ENCODE measurements around the gene HCFC2. TPM values are rescaled to one million over a fixed set of nuclear protein-coding genes. Genes with fewer than 3 reads are reported as not detected.
A peak's percentile ranks its signal among the peaks of the same experiment; 100 is the strongest.
"Not testable (repeated sequence)": the region's sequence is repeated elsewhere in the genome, so short reads cannot be mapped to it uniquely, and the experiment has no call there.

The HCFC2 gene
- total RNA-seq, 1 donor from 2014 or later, result 8.7 TPM

DNA sequence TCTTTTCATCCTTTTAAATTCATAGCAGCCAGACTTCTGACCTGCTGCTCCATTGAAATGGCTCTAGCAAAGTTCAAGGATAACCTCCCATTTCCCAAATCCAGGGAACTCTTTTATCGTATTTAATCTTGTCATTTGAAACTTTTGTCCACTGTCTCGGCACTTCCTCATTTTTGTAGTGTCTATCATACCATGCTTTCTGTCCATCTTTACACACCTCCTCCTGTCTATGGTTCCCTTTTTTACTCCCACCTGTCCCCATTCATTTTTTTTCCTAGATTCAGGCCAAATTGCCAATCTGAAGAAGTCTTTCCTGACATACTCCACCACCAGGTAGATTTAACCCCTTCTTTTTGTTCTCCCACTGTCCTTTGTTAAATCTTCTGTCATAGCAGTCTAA lies 42.6 kb downstream of the HCFC2 start:
- H3K4me3 Mint-ChIP-seq (ENCODE audit: low read depth), result no peak overlapping the region
- peaks cover 10% of the 10 kb centered on the region for H3K36me3 Mint-ChIP-seq (ENCODE audit: low read depth)
- no peak overlapping the region for H3K27ac Mint-ChIP-seq
- H3K9me3 Mint-ChIP-seq, result no peaks in the 10 kb centered on the region
- no peaks in the 10 kb centered on the region for H3K27me3 Mint-ChIP-seq (ENCODE audit: low read depth)
- intact Hi-C loops (cut with micrococcal nuclease), result no loop called here
- H3K4me1 Mint-ChIP-seq (ENCODE audit: low read depth), result peaks cover 9% of the 10 kb centered on the region
- no peak for DNase-seq (ENCODE audit: low spot score)

- Mint-ChIP-seq H3K27ac (no peak overlapping the region), H3K27me3 (ENCODE audit: low read depth) (no peaks in the 10 kb centered on the region), H3K4me3 (ENCODE audit: low read depth) (no peak overlapping the region), H3K4me1 (ENCODE audit: low read depth) (peaks cover 9% of the 10 kb centered on the region), H3K36me3 (ENCODE audit: low read depth) (no peaks in the 10 kb centered on the region), H3K9me3 (no peaks in the 10 kb centered on the region)
- peak; percentile 74 for DNase-seq (ENCODE audit: low spot score)
- intact Hi-C loops (cut with micrococcal nuclease), result loop anchor here (1.0 to 2.0 kb wide), 3 partner anchors 44 to 231 kb away; partner anchors contain the start of gene HCFC2
These were observed 44.6 kb downstream of the HCFC2 start for GRCh38 chr12:104108755-104109445.

GRCh38 chr12:104109446-104110271 lies 45.3 kb downstream of the HCFC2 start:
- H3K27ac Mint-ChIP-seq, result no peak overlapping the region
- no peak overlapping the region for H3K4me3 Mint-ChIP-seq (ENCODE audit: low read depth)
- no peaks in the 10 kb centered on the region for H3K27me3 Mint-ChIP-seq (ENCODE audit: low read depth)
- peaks cover 9% of the 10 kb centered on the region for H3K4me1 Mint-ChIP-seq (ENCODE audit: low read depth)
- no peak for DNase-seq (ENCODE audit: low spot score)
- H3K36me3 Mint-ChIP-seq (ENCODE audit: low read depth), result no peaks in the 10 kb centered on the region
- H3K9me3 Mint-ChIP-seq, result no peaks in the 10 kb centered on the region
- intact Hi-C loops (cut with micrococcal nuclease), result loop anchor here (1.0 to 2.0 kb wide), 3 partner anchors 45 to 231 kb away; partner anchors contain the start of gene HCFC2

DNA sequence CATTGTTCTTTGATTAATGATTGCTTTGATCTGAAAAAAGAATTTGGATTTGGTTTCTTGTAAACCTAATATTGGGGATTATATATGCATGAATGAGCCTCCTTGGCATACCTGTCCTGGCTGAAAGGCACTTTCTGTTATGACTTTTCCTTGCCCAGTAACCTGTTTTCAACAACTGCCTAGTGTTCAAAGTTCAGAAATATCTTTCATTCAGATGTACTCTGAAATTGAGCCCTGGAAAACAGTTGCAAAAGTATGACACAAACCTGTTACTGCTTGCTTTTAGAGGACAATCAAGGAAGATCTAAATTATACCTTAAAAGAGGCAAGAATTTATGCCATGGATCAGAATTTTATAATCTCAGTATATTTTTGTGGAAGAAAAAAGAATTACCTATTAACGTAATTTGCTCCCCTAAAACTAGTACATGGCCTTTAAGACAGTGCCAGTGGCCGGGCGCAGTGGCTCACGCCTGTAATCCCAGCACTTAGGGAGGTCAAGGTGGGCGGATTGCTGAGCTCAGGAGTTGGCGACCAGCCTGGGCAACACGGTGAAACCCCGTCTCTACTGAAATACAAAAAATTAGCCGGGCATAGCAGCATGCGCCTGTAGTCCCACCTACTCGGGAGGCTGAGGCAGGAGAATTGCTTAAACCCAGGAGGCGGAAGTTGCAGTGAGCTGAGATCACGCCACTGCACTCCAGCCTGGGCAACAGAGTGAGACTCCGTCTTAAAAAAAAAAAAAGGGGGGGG lies 50.7 kb downstream of the HCFC2 start:
- peaks cover 22% of the 10 kb centered on the region for H3K36me3 Mint-ChIP-seq (ENCODE audit: low read depth)
- H3K4me3 Mint-ChIP-seq (ENCODE audit: low read depth); H3K4me1 Mint-ChIP-seq (ENCODE audit: low read depth); H3K27ac Mint-ChIP-seq; DNase-seq (ENCODE audit: low spot score); H3K27me3 Mint-ChIP-seq (ENCODE audit: low read depth); intact Hi-C loops (cut with micrococcal nuclease); H3K9me3 Mint-ChIP-seq: not testable (repeated sequence)

GRCh38 chr12:104115587-104115975 lies 51.2 kb downstream of the HCFC2 start:
- H3K4me3 Mint-ChIP-seq (ENCODE audit: low read depth), result no peak overlapping the region
- no peak overlapping the region for H3K27ac Mint-ChIP-seq

DNA sequence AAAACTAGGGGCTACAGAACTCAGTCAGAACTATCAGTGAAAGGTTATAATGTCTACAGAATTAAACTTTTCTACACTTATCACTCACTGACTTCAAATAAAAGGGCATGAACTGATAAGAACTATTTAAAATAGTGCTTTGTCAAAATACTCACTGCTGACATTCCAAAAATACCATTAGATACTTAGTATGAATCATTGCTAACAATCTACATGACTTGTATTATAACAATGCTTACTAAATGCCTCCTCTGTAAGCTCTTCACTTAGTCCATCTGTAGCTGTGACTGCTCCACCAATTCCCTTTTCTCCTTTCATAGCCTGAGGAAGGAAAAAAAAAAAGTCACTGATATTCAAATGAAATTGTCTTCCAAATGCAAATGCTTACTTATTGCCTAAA lies 56.7 kb downstream of the HCFC2 start:
- intact Hi-C loops (cut with micrococcal nuclease), result no loop called here
- Mint-ChIP-seq H3K4me1 (ENCODE audit: low read depth) (peaks cover 3% of the 10 kb centered on the region), H3K36me3 (ENCODE audit: low read depth) (peaks cover 48% of the 10 kb centered on the region), H3K9me3 (no peaks in the 10 kb centered on the region), H3K27me3 (ENCODE audit: low read depth) (no peaks in the 10 kb centered on the region), H3K4me3 (ENCODE audit: low read depth) (no peak overlapping the region), H3K27ac (no peak overlapping the region)
- DNase-seq (ENCODE audit: low spot score), result no peak

More at GRCh38 chr12:104115587-104115975, 51.2 kb downstream of the HCFC2 start:
- H3K27me3 Mint-ChIP-seq (ENCODE audit: low read depth), result no peaks in the 10 kb centered on the region
- no peaks in the 10 kb centered on the region for H3K9me3 Mint-ChIP-seq
- DNase-seq (ENCODE audit: low spot score), result no peak
- H3K4me1 Mint-ChIP-seq (ENCODE audit: low read depth), result peaks cover 5% of the 10 kb centered on the region
- H3K36me3 Mint-ChIP-seq (ENCODE audit: low read depth), result peaks cover 26% of the 10 kb centered on the region
- intact Hi-C loops (cut with micrococcal nuclease), result no loop called here

- no peaks in the 10 kb centered on the region for H3K9me3 Mint-ChIP-seq
- DNase-seq (ENCODE audit: low spot score), result no peak
- H3K27ac Mint-ChIP-seq, result no peak overlapping the region
- no peak overlapping the region for H3K4me3 Mint-ChIP-seq (ENCODE audit: low read depth)
- peaks cover 3% of the 10 kb centered on the region for H3K4me1 Mint-ChIP-seq (ENCODE audit: low read depth)
- intact Hi-C loops (cut with micrococcal nuclease), result no loop called here
- H3K36me3 Mint-ChIP-seq (ENCODE audit: low read depth), result peaks cover 54% of the 10 kb centered on the region
- no peaks in the 10 kb centered on the region for H3K27me3 Mint-ChIP-seq (ENCODE audit: low read depth)
These were observed 58.0 kb downstream of the HCFC2 start for GRCh38 chr12:104122298-104122697.

- Mint-ChIP-seq H3K27ac (no peak overlapping the region), H3K9me3 (no peaks in the 10 kb centered on the region), H3K4me3 (ENCODE audit: low read depth) (no peak overlapping the region), H3K27me3 (ENCODE audit: low read depth) (no peaks in the 10 kb centered on the region), H3K36me3 (ENCODE audit: low read depth) (peaks cover 53% of the 10 kb centered on the region), H3K4me1 (ENCODE audit: low read depth) (peaks cover 6% of the 10 kb centered on the region)
- intact Hi-C loops (cut with micrococcal nuclease), result no loop called here
- no peak for DNase-seq (ENCODE audit: low spot score)
These were observed 62.2 kb downstream of the HCFC2 start for GRCh38 chr12:104126548-104126947.

GRCh38 chr12:104130760-104131159 lies 66.4 kb downstream of the HCFC2 start:
- H3K27ac Mint-ChIP-seq, result no peak overlapping the region
- no peaks in the 10 kb centered on the region for H3K9me3 Mint-ChIP-seq
- no peaks in the 10 kb centered on the region for H3K27me3 Mint-ChIP-seq (ENCODE audit: low read depth)
- DNase-seq (ENCODE audit: low spot score), result no peak
- intact Hi-C loops (cut with micrococcal nuclease), result no loop called here
- peaks cover 18% of the 10 kb centered on the region for H3K4me1 Mint-ChIP-seq (ENCODE audit: low read depth)
- H3K4me3 Mint-ChIP-seq (ENCODE audit: low read depth), result no peak overlapping the region
- peaks cover 40% of the 10 kb centered on the region for H3K36me3 Mint-ChIP-seq (ENCODE audit: low read depth)

DNA sequence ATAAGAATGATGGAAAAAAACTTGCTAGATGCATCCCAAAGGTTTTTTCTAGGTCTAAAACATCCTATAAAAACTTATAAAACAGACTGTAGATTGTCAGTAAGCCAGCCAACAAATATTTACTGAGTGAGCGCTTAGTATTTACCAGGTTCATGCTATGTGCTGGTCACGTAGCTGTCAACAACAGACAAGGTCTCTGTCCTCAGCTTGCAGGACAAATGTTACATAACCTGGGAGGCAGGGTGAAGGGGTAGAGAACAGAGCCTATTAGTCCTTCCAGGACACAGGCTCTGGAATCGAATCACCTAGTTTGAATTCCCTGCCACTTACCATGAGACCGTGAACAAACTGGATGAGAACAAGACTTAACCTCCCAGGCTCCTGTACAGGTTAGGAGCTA lies 67.3 kb downstream of the HCFC2 start:
- no peaks in the 10 kb centered on the region for H3K9me3 Mint-ChIP-seq
- H3K27ac Mint-ChIP-seq, result no peak overlapping the region
- intact Hi-C loops (cut with micrococcal nuclease), result no loop called here
- H3K36me3 Mint-ChIP-seq (ENCODE audit: low read depth), result peaks cover 32% of the 10 kb centered on the region
- H3K4me1 Mint-ChIP-seq (ENCODE audit: low read depth), result peaks cover 25% of the 10 kb centered on the region
- no peak for DNase-seq (ENCODE audit: low spot score)
- H3K27me3 Mint-ChIP-seq (ENCODE audit: low read depth), result no peaks in the 10 kb centered on the region
- no peak overlapping the region for H3K4me3 Mint-ChIP-seq (ENCODE audit: low read depth)

- no peaks in the 10 kb centered on the region for H3K9me3 Mint-ChIP-seq
- H3K4me1 Mint-ChIP-seq (ENCODE audit: low read depth), result peaks cover 29% of the 10 kb centered on the region
- H3K4me3 Mint-ChIP-seq (ENCODE audit: low read depth), result no peak overlapping the region
- H3K36me3 Mint-ChIP-seq (ENCODE audit: low read depth), result peaks cover 32% of the 10 kb centered on the region
- H3K27ac Mint-ChIP-seq, result no peak overlapping the region
- intact Hi-C loops (cut with micrococcal nuclease), result no loop called here
- DNase-seq (ENCODE audit: low spot score), result no peak
- no peaks in the 10 kb centered on the region for H3K27me3 Mint-ChIP-seq (ENCODE audit: low read depth)
These were observed 68.1 kb downstream of the HCFC2 start for GRCh38 chr12:104132351-104132956.

- Mint-ChIP-seq H3K9me3 (no peaks in the 10 kb centered on the region), H3K4me1 (ENCODE audit: low read depth) (peaks cover 29% of the 10 kb centered on the region), H3K27ac (no peak overlapping the region), H3K4me3 (ENCODE audit: low read depth) (no peak overlapping the region), H3K36me3 (ENCODE audit: low read depth) (peaks cover 29% of the 10 kb centered on the region), H3K27me3 (ENCODE audit: low read depth) (no peaks in the 10 kb centered on the region)
- no peak for DNase-seq (ENCODE audit: low spot score)
- intact Hi-C loops (cut with micrococcal nuclease), result no loop called here
These were observed 69.0 kb downstream of the HCFC2 start for GRCh38 chr12:104133321-104133720.
